ENCODE data around the gene RNF213. TPM values are rescaled to one million over a fixed set of nuclear protein-coding genes. Genes with fewer than 3 reads are reported as not detected.

RNF213 gene
- total and polyA plus RNA-seq, 4 donors, result 18.2 to 104 (median 33.5) TPM

DNA sequence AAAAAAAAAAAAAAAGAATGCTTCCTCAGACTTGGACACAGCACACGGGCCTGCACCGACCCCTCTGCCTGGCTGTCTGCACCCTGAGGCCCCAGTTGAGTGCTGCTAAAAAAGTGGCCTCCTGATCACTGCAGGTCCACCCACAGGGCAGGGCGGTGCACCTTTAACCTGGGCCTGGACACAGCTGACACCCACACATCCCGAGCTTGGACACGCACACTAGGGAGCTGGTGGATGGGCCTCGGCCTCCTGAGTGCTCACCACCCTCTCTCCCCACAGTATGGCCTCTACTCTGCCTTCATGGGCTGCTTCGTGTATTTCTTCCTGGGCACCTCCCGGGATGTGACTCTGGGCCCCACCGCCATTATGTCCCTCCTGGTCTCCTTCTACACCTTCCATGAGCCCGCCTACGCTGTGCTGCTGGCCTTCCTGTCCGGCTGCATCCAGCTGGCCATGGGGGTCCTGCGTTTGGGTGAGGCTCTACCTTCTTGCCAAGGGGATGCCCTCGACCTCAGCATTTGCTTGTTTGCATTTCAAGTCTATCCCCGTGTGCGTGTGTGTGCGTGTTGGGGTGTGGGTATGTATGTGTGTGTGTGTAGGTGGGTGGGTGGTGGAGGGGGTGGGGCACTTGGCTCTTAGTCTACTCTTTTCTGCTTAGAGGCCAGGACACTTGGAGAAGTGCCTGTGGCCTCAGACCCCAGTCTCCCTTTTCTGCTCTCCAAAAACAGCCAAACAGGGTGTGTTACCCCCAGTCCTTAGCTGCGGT lies 38.1 kb upstream of the RNF213 start:
- H3K36me3 ChIP-seq (ENCODE audit: control insufficient read depth in 4 of 4, insufficient read depth in 3 of 4, low read depth in 1 of 4, low read length in 3 of 4), result no peaks in the 10 kb centered on the region
- H3K4me1 ChIP-seq (ENCODE audit: control insufficient read depth in 4 of 4, insufficient read depth in 4 of 4, low read length in 3 of 4), result peaks cover 0 to 21% (median 9%) of the 10 kb centered on the region in 4 donors
- H3K4me3 ChIP-seq (ENCODE audit: low read depth in 1 of 3, low read length in 3 of 3), result no peak overlapping the region
- no peak for TF ChIP-seq FOXA1 (IDR thresholded peaks at IDR 0.05)
- TF ChIP-seq HNF4G (IDR thresholded peaks at IDR 0.05), result no peak
- TF ChIP-seq, protein P1, sequence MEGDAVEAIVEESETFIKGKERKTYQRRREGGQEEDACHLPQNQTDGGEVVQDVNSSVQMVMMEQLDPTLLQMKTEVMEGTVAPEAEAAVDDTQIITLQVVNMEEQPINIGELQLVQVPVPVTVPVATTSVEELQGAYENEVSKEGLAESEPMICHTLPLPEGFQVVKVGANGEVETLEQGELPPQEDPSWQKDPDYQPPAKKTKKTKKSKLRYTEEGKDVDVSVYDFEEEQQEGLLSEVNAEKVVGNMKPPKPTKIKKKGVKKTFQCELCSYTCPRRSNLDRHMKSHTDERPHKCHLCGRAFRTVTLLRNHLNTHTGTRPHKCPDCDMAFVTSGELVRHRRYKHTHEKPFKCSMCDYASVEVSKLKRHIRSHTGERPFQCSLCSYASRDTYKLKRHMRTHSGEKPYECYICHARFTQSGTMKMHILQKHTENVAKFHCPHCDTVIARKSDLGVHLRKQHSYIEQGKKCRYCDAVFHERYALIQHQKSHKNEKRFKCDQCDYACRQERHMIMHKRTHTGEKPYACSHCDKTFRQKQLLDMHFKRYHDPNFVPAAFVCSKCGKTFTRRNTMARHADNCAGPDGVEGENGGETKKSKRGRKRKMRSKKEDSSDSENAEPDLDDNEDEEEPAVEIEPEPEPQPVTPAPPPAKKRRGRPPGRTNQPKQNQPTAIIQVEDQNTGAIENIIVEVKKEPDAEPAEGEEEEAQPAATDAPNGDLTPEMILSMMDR (IDR thresholded peaks at IDR 0.05; ENCODE audit: low read depth, low read length, missing input control), result no peak
- no peak for TF ChIP-seq ATF3 (IDR thresholded peaks at IDR 0.05)
- no peak for TF ChIP-seq YY1 (IDR thresholded peaks at IDR 0.05)
- no peak for TF ChIP-seq GABPA (IDR thresholded peaks at IDR 0.05 in 1 of 2, conservative IDR thresholded peaks at IDR 0.05 in 1 of 2)
- TF ChIP-seq NR2F2 (IDR thresholded peaks at IDR 0.05), result no peak
- no peak for TF ChIP-seq FOXA2 (IDR thresholded peaks at IDR 0.05)
- TF ChIP-seq RAD21 (IDR thresholded peaks at IDR 0.05), result no peak
- TF ChIP-seq, protein P2, sequence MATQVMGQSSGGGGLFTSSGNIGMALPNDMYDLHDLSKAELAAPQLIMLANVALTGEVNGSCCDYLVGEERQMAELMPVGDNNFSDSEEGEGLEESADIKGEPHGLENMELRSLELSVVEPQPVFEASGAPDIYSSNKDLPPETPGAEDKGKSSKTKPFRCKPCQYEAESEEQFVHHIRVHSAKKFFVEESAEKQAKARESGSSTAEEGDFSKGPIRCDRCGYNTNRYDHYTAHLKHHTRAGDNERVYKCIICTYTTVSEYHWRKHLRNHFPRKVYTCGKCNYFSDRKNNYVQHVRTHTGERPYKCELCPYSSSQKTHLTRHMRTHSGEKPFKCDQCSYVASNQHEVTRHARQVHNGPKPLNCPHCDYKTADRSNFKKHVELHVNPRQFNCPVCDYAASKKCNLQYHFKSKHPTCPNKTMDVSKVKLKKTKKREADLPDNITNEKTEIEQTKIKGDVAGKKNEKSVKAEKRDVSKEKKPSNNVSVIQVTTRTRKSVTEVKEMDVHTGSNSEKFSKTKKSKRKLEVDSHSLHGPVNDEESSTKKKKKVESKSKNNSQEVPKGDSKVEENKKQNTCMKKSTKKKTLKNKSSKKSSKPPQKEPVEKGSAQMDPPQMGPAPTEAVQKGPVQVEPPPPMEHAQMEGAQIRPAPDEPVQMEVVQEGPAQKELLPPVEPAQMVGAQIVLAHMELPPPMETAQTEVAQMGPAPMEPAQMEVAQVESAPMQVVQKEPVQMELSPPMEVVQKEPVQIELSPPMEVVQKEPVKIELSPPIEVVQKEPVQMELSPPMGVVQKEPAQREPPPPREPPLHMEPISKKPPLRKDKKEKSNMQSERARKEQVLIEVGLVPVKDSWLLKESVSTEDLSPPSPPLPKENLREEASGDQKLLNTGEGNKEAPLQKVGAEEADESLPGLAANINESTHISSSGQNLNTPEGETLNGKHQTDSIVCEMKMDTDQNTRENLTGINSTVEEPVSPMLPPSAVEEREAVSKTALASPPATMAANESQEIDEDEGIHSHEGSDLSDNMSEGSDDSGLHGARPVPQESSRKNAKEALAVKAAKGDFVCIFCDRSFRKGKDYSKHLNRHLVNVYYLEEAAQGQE (IDR thresholded peaks at IDR 0.05), result no peak
- no peak for TF ChIP-seq JUND (IDR thresholded peaks at IDR 0.05)
- no peak for TF ChIP-seq EGR1 (IDR thresholded peaks at IDR 0.05; ENCODE audit: low read depth in 2 of 2)
- no peak overlapping the region for H3K9ac ChIP-seq (ENCODE audit: low read depth in 1 of 2, low read length in 2 of 2)
- WGBS, result 95% methylated on average over 18 of the region's 18 CpGs
- H3K27ac ChIP-seq (ENCODE audit: low read depth in 1 of 2, low read length in 2 of 2), result no peak overlapping the region
- H3K27me3 ChIP-seq (ENCODE audit: control insufficient read depth in 4 of 4, insufficient read depth in 4 of 4, low read length in 3 of 4), result no peaks in the 10 kb centered on the region
- DNase-seq (ENCODE audit: low spot score), result no peak
- no peaks in the 10 kb centered on the region for H3K9me3 ChIP-seq (ENCODE audit: control insufficient read depth in 4 of 4, low read length in 3 of 4)

DNA sequence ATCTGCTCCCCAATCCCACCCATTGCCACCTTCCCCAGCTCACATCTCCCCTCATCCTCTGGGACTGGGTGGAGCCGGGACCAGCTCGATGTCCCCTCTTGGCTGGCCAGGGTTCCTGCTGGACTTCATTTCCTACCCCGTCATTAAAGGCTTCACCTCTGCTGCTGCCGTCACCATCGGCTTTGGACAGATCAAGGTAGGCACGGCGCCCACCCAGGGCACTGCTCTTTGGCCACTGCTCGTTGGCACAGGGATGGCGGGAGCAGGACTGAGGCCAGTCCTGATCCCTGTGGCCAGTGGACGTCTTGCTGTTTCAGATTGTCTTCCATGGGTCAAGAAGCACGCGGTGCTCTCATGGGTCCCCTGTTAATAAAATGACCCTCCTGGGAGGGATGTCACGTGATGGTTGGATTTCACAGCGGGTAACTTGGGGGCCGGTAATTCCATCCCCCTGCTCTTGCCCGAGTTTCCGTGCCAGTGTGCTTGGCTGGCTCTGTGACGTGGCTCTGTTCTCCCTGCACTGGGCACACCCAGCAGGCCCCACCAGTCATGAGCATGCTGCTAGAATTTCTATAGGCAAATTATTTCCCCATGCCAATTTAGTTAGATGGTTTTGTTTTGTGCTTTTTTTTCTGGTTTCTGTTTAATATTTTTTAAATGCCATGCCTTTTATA lies 37.4 kb upstream of the RNF213 start:
- TF ChIP-seq TAF1 (conservative IDR thresholded peaks at IDR 0.05) (no peak), YY1 (IDR thresholded peaks at IDR 0.05) (no peak), FOXA2 (IDR thresholded peaks at IDR 0.05) (no peak), GABPA (IDR thresholded peaks at IDR 0.05 in 1 of 2, conservative IDR thresholded peaks at IDR 0.05 in 1 of 2) (no peak), ATF3 (IDR thresholded peaks at IDR 0.05) (no peak), JUND (IDR thresholded peaks at IDR 0.05) (no peak)
- WGBS, result 86% methylated on average over 18 of the region's 18 CpGs
- no peak overlapping the region for H3K27ac ChIP-seq (ENCODE audit: low read depth in 1 of 2, low read length in 2 of 2)
- no peak overlapping the region for H3K9ac ChIP-seq (ENCODE audit: low read depth in 1 of 2, low read length in 2 of 2)
- DNase-seq (ENCODE audit: low spot score), result no peak
- no peaks in the 10 kb centered on the region for H3K27me3 ChIP-seq (ENCODE audit: control insufficient read depth in 4 of 4, insufficient read depth in 4 of 4, low read length in 3 of 4)
- H3K4me3 ChIP-seq (ENCODE audit: low read depth in 1 of 3, low read length in 3 of 3), result no peak overlapping the region
- H3K4me1 ChIP-seq (ENCODE audit: control insufficient read depth in 4 of 4, insufficient read depth in 4 of 4, low read length in 3 of 4), result peaks cover 0 to 21% (median 9%) of the 10 kb centered on the region in 4 donors
- H3K9me3 ChIP-seq (ENCODE audit: control insufficient read depth in 4 of 4, low read length in 3 of 4), result no peaks in the 10 kb centered on the region
- H3K36me3 ChIP-seq (ENCODE audit: control insufficient read depth in 4 of 4, insufficient read depth in 3 of 4, low read depth in 1 of 4, low read length in 3 of 4), result peaks cover 0 to 2% (median 0%) of the 10 kb centered on the region in 4 donors

Data from liver (tissue), 9 donors.